ENCODE data around the gene GID8. TPM values are rescaled to one million over a fixed set of nuclear protein-coding genes. Genes with fewer than 3 reads are reported as not detected.

GID8 gene
- total and polyA plus RNA-seq, 8 donors = 10.8 to 39.3 (median 15.5) TPM

DNA sequence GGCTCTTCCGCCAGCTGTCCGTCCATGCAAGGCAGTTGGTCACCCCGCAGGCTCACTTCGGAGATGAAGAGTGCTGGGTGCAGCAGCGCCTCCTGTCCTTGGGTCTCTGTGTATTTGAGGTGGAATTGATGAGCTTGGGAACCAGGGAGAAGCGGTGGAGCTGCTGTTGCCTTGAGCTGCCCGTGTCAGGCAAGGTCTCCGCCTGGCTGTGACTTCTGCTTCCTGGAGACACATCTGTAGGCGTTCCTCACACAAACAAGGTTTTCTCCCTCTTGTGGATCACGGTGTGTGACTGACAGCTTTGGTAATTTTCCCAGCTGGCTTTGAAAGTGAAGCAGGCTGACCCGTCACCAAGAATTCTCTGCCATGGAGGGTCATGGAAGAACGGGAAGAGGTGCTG lies 12.0 kb downstream of the GID8 start:
- Histone ChIP-seq H3K27ac (no peak overlapping the region), H3K36me3 (peaks cover 32 to 62% (median 59%) of the 10 kb centered on the region in 4 donors)
- intact Hi-C loops (cut with DNase I; ENCODE audit: low total_unique reads) = no loop called here

GRCh38 chr20:62950741-62951140 lies 12.8 kb downstream of the GID8 start:
- TF ChIP-seq POLR2A (IDR thresholded peaks at IDR 0.05) = no peak
- no peak for TF ChIP-seq POLR2AphosphoS5 (IDR thresholded peaks at IDR 0.05)
- TF ChIP-seq EP300 (IDR thresholded peaks at IDR 0.05) = no peak
- TF ChIP-seq, protein P1, sequence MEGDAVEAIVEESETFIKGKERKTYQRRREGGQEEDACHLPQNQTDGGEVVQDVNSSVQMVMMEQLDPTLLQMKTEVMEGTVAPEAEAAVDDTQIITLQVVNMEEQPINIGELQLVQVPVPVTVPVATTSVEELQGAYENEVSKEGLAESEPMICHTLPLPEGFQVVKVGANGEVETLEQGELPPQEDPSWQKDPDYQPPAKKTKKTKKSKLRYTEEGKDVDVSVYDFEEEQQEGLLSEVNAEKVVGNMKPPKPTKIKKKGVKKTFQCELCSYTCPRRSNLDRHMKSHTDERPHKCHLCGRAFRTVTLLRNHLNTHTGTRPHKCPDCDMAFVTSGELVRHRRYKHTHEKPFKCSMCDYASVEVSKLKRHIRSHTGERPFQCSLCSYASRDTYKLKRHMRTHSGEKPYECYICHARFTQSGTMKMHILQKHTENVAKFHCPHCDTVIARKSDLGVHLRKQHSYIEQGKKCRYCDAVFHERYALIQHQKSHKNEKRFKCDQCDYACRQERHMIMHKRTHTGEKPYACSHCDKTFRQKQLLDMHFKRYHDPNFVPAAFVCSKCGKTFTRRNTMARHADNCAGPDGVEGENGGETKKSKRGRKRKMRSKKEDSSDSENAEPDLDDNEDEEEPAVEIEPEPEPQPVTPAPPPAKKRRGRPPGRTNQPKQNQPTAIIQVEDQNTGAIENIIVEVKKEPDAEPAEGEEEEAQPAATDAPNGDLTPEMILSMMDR (IDR thresholded peaks at IDR 0.05) = no peak
- Histone ChIP-seq H3K27ac (no peak overlapping the region), H3K36me3 (peaks cover 25 to 54% (median 51%) of the 10 kb centered on the region in 4 donors), H3K27me3 (no peaks in the 10 kb centered on the region), H3K4me1 (peaks cover 33 to 58% (median 49%) of the 10 kb centered on the region in 4 donors), H3K4me3 (no peak overlapping the region), H3K9me3 (no peaks in the 10 kb centered on the region)
- DNase-seq = no peak
- WGBS, 5 donors = 91 to 97% (median 94%) methylated on average over 8 of the region's 8 CpGs
- intact Hi-C loops (cut with DNase I; ENCODE audit: low total_unique reads) = no loop called here

More for the DNA sequence above, 12.0 kb downstream of the GID8 start:
- Histone ChIP-seq H3K9me3 (no peaks in the 10 kb centered on the region), H3K27me3 (no peaks in the 10 kb centered on the region), H3K4me3 (no peak overlapping the region), H3K4me1 (peaks cover 27 to 50% (median 42%) of the 10 kb centered on the region in 4 donors)
- TF ChIP-seq POLR2AphosphoS5 (IDR thresholded peaks at IDR 0.05) (no peak), EP300 (IDR thresholded peaks at IDR 0.05) (no peak), POLR2A (IDR thresholded peaks at IDR 0.05) (no peak)
- TF ChIP-seq, protein P1 (IDR thresholded peaks at IDR 0.05) = no peak
- WGBS, 5 donors = 92 to 97% (median 93%) methylated on average over 12 of the region's 12 CpGs
- no peak for DNase-seq

- Histone ChIP-seq H3K4me1 (peaks cover 37 to 63% (median 53%) of the 10 kb centered on the region in 4 donors), H3K27ac (peak overlapping the region in 3 of 5 donors; percentile 84 to 89 (median 86)), H3K36me3 (peaks cover 19 to 48% (median 46%) of the 10 kb centered on the region in 4 donors), H3K4me3 (no peak overlapping the region), H3K9me3 (no peaks in the 10 kb centered on the region), H3K27me3 (no peaks in the 10 kb centered on the region)
- intact Hi-C loops (cut with DNase I; ENCODE audit: low total_unique reads) = no loop called here
- 87 to 93% (median 89%) methylated on average over 8 to 11 of the region's 11 CpGs for whole genome bisulfite sequencing, 5 donors
- TF ChIP-seq POLR2A (IDR thresholded peaks at IDR 0.05) (no peak), POLR2AphosphoS5 (IDR thresholded peaks at IDR 0.05) (no peak), EP300 (IDR thresholded peaks at IDR 0.05) (no peak)
- TF ChIP-seq, protein P1 (IDR thresholded peaks at IDR 0.05) = no peak
- DNase-seq = no peak
Measured at GRCh38 chr20:62951143-62951895, 13.4 kb downstream of the GID8 start.

GRCh38 chr20:62951896-62952372 lies 14.0 kb downstream of the GID8 start:
- H3K4me1 ChIP-seq = peaks cover 37 to 57% (median 52%) of the 10 kb centered on the region in 4 donors
- TF ChIP-seq EP300 (IDR thresholded peaks at IDR 0.05) (no peak), POLR2AphosphoS5 (IDR thresholded peaks at IDR 0.05) (no peak), POLR2A (IDR thresholded peaks at IDR 0.05) (no peak)
- TF ChIP-seq, protein P1 (IDR thresholded peaks at IDR 0.05) = no peak
- peaks cover 13 to 47% (median 40%) of the 10 kb centered on the region in 4 donors for H3K36me3 ChIP-seq
- no peak for DNase-seq
- intact Hi-C loops (cut with DNase I; ENCODE audit: low total_unique reads) = no loop called here
- H3K27me3 ChIP-seq = no peaks in the 10 kb centered on the region
- WGBS, 5 donors = 67 to 88% (median 85%) methylated on average over 3 to 8 of the region's 8 CpGs
- no peaks in the 10 kb centered on the region for H3K9me3 ChIP-seq
- H3K27ac ChIP-seq = peak overlapping the region in 4 of 5 donors; percentile 84 to 92 (median 88)
- peak overlapping the region; percentile 33 to 50 (median 48) for H3K4me3 ChIP-seq
